Endothelial cell of umbilical vein (primary cell): ENCODE data around the gene CNFN.

Source experiments
- EZH2 ChIP-seq: IDR thresholded peaks from 2 replicates; pipeline ENCODE4 v1.6.1; 2012; ENCODE audit warnings: borderline replicate concordance, low read depth, mild to moderate bottlenecking, moderate library complexity, low read length, inconsistent platforms; ENCODE audit not compliant: severe bottlenecking
- MAX ChIP-seq: IDR thresholded peaks from 2 replicates; pipeline ENCODE4 v1.6.1; 2011; ENCODE audit not compliant: insufficient read depth, insufficient read length
- TF ChIP-seq, protein P1 (sequence below), 2 donors: IDR thresholded peaks; 1 replicate in 1 of 2; 2 replicates in 1 of 2; pipeline ENCODE4 v1.5.1; 2011; ENCODE audit warnings: low read length in 2 of 2, mild to moderate bottlenecking in 2 of 2, moderate library complexity in 2 of 2, control low read depth in 1 of 2, inconsistent platforms in 1 of 2, low read depth in 1 of 2; ENCODE audit not compliant: insufficient read depth in 1 of 2; ENCODE audit errors: extremely low read depth in 1 of 2

- TF ChIP-seq EZH2: no peak
- TF ChIP-seq, protein P1, sequence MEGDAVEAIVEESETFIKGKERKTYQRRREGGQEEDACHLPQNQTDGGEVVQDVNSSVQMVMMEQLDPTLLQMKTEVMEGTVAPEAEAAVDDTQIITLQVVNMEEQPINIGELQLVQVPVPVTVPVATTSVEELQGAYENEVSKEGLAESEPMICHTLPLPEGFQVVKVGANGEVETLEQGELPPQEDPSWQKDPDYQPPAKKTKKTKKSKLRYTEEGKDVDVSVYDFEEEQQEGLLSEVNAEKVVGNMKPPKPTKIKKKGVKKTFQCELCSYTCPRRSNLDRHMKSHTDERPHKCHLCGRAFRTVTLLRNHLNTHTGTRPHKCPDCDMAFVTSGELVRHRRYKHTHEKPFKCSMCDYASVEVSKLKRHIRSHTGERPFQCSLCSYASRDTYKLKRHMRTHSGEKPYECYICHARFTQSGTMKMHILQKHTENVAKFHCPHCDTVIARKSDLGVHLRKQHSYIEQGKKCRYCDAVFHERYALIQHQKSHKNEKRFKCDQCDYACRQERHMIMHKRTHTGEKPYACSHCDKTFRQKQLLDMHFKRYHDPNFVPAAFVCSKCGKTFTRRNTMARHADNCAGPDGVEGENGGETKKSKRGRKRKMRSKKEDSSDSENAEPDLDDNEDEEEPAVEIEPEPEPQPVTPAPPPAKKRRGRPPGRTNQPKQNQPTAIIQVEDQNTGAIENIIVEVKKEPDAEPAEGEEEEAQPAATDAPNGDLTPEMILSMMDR (IDR thresholded peaks at IDR 0.05; ENCODE audit: extremely low read depth in 1 of 2, insufficient read depth in 1 of 2, low read depth in 1 of 2, low read length in 2 of 2): no peak
- TF ChIP-seq MAX: no peak
Measured at GRCh38 chr19:42370626-42371175, 19.4 kb downstream of the CNFN start.
